ENCODE data around the gene NRGN.

GRCh38 chr11:124754309-124754708 lies 14.6 kb downstream of the NRGN start:
- TF ChIP-seq CTCF (conservative IDR thresholded peaks at IDR 0.05; ENCODE audit: low read depth, low read length): no peak
- no peak for TF ChIP-seq ELK1 (IDR thresholded peaks at IDR 0.05; ENCODE audit: borderline replicate concordance, low read depth, low read length)
- TF ChIP-seq RAD21 (IDR thresholded peaks at IDR 0.05; ENCODE audit: low read length): no peak
- no peak for TF ChIP-seq POLR2A (IDR thresholded peaks at IDR 0.05; ENCODE audit: low read depth, low read length)
- no peak for TF ChIP-seq USF2 (IDR thresholded peaks at IDR 0.05; ENCODE audit: low read depth, low read length)
- no peak for TF ChIP-seq MAFK (IDR thresholded peaks at IDR 0.05; ENCODE audit: low read depth, low read length)
- TF ChIP-seq SMC3 (IDR thresholded peaks at IDR 0.05; ENCODE audit: low read depth, low read length): no peak
- TF ChIP-seq CHD1 (IDR thresholded peaks at IDR 0.05; ENCODE audit: low read depth, low read length): no peak

Data from IMR-90 (cell line).